HCT116 (cell line): Measurements from ENCODE around the gene UPP1. TPM values are rescaled to one million over a fixed set of nuclear protein-coding genes. Genes with fewer than 3 reads are reported as not detected.

Source experiments
- ATAC-seq: fragments of 200-7000 bp; cut with Tn5 transposase; 2 replicates; pipeline ENCODE4 v1.9.1; 2020; ENCODE audit warnings: mild to moderate bottlenecking, moderate library complexity
- BruUV-seq: library from RNA; stranded (reverse); fragments of 400-500 nt; replicated peaks from 2 replicates; lab custom pipeline; 2021; lab: Mats Ljungman, UMichigan
- CTCF ChIA-PET: fragments of 300-600 bp; sonication (Branson Sonifier 250); formaldehyde crosslinking; loops from one replicate; lab custom pipeline; 2021; ENCODE audit warnings: antibody characterized with exemption; lab: Charles Lee
- POLR2A ChIA-PET: fragments of 300-600, 350-600 bp; sonication (Branson Sonifier 250); formaldehyde crosslinking; loops from one replicate; lab custom pipeline; 2021; ENCODE audit warnings: antibody characterized with exemption; lab: Charles Lee
- RAD21 ChIA-PET, 2 experiments: fragments of 300-600 bp; sonication (Branson Sonifier 250); formaldehyde crosslinking; loops; one replicate each; lab custom pipeline; 2023; ENCODE audit warnings: low total read pairs in 2 of 2; ENCODE audit not compliant: uncharacterized antibody in 2 of 2, unreplicated experiment in 2 of 2, low non-redundant PET in 1 of 2; lab: Charles Lee
- DNase-seq: peaks from one replicate; pipeline ENCODE4 v3.0.0-alpha.2; 2010; ENCODE audit warnings: low read depth, low spot score
- H2AFZ ChIP-seq: fragments of 200-600 bp; shearing (Covaris generic), sonication (generic); 2 replicates; pipeline ENCODE4 v1.6.1; 2017; ENCODE audit warnings: low read depth, mixed run types, mixed read lengths, antibody characterized with exemption, low read length; ENCODE audit not compliant: poor library complexity, severe bottlenecking
- H3K27ac ChIP-seq: 2 replicates; pipeline ENCODE4 v1.5.1; 2012; ENCODE audit warnings: low read depth, low read length
- H3K27me3 ChIP-seq: fragments of 200-600 bp; sonication (generic); 2 replicates; pipeline ENCODE4 v1.6.1; 2016; ENCODE audit warnings: mixed run types, low read length, mixed read lengths; ENCODE audit not compliant: insufficient read depth
- H3K36me3 ChIP-seq, 2 experiments: fragments of 200-500 bp in 1 of 2; fragments of 200-600 bp in 1 of 2; sonication (Bioruptor generic) in 1 of 2; sonication (generic) in 1 of 2; 2 replicates each; pipeline versions ENCODE4 v1.5.1 to v1.6.1; 2014 to 2016; ENCODE audit warnings: low read length in 2 of 2, inconsistent platforms in 1 of 2, mixed read lengths in 1 of 2, mixed run types in 1 of 2; ENCODE audit not compliant: insufficient read depth in 2 of 2, control insufficient read depth in 1 of 2
- H3K4me1 ChIP-seq, 2 experiments: fragments of 200-600 bp in 1 of 2; sonication (generic) in 1 of 2; 2 replicates each; pipeline versions ENCODE4 v1.5.1 to v1.6.1; 2012 to 2017; ENCODE audit warnings: low read length in 2 of 2, inconsistent platforms in 1 of 2, mild to moderate bottlenecking in 1 of 2, mixed read lengths in 1 of 2, mixed run types in 1 of 2, moderate library complexity in 1 of 2; ENCODE audit not compliant: insufficient read depth in 2 of 2, control insufficient read depth in 1 of 2
- H3K4me2 ChIP-seq: fragments of 200-600 bp; sonication (generic); 2 replicates; pipeline ENCODE4 v1.6.1; 2017; ENCODE audit warnings: mixed run types, low read length, mixed read lengths
- H3K4me3 ChIP-seq, 2 experiments: fragments of 200-600 bp in 1 of 2; sonication (generic) in 1 of 2; replicated peaks in 1 of 2; 2 replicates each; pipeline ENCODE4 v1.5.1; 2011 to 2016; ENCODE audit warnings: low read length in 2 of 2, control low read depth in 1 of 2, low read depth in 1 of 2, mild to moderate bottlenecking in 1 of 2, mixed read lengths in 1 of 2, mixed run types in 1 of 2
- H3K79me2 ChIP-seq: fragments of 200-600 bp; sonication (generic); 2 replicates; pipeline ENCODE4 v1.6.1; 2017; ENCODE audit warnings: mild to moderate bottlenecking, mixed run types, low read length, moderate library complexity, mixed read lengths; ENCODE audit not compliant: insufficient read depth
- H3K9ac ChIP-seq: fragments of 200-600 bp; sonication (generic); 2 replicates; pipeline ENCODE4 v1.6.1; 2016; ENCODE audit warnings: low read length, mixed read lengths
- H3K9me2 ChIP-seq: fragments of 200-600 bp; sonication (generic), shearing (Covaris generic); 2 replicates; pipeline ENCODE4 v1.6.1; 2017; ENCODE audit warnings: mixed run types, mild to moderate bottlenecking, moderate library complexity; ENCODE audit not compliant: insufficient read depth
- H3K9me3 ChIP-seq, 2 experiments: fragments of 200-500 bp in 1 of 2; fragments of 200-600 bp in 1 of 2; sonication (Bioruptor generic) in 1 of 2; sonication (generic) in 1 of 2; 2 replicates each; pipeline ENCODE4 v1.6.1; 2014 to 2017; ENCODE audit warnings: low read length in 2 of 2, mixed read lengths in 2 of 2, inconsistent platforms in 1 of 2, low read depth in 1 of 2, mild to moderate bottlenecking in 1 of 2, mixed run types in 1 of 2, moderate library complexity in 1 of 2; ENCODE audit not compliant: control insufficient read depth in 1 of 2, insufficient read depth in 1 of 2
- H4K20me1 ChIP-seq: fragments of 200-600 bp; sonication (generic), shearing (Covaris generic); 2 replicates; pipeline ENCODE4 v1.6.1; 2017; ENCODE audit warnings: mixed run types, mild to moderate bottlenecking, moderate library complexity; ENCODE audit not compliant: insufficient read depth
- CEBPB ChIP-seq: IDR thresholded peaks from 2 replicates; pipeline ENCODE4 v1.6.1; 2012; ENCODE audit warnings: low read depth
- EGR1 ChIP-seq: IDR thresholded peaks from 2 replicates; pipeline ENCODE4 v1.6.1; 2012; ENCODE audit warnings: low read depth
- ELF1 ChIP-seq: IDR thresholded peaks from 2 replicates; pipeline ENCODE4 v1.6.1; 2012; ENCODE audit warnings: low read depth, borderline replicate concordance
- EZH2 ChIP-seq: fragments of 200-600 bp; sonication (generic); IDR thresholded peaks from 2 replicates; pipeline ENCODE4 v1.6.1; 2017; ENCODE audit warnings: antibody characterized with exemption, mixed run types
- EZH2phosphoT487 ChIP-seq: fragments of 200-600 bp; IDR thresholded peaks from 2 replicates; pipeline ENCODE4 v1.6.1; 2018; ENCODE audit warnings: antibody characterized with exemption, borderline replicate concordance
- FOSL1 ChIP-seq: IDR thresholded peaks from 2 replicates; pipeline ENCODE4 v1.6.1; 2012; ENCODE audit warnings: low read depth
- JUND ChIP-seq: IDR thresholded peaks from 2 replicates; pipeline ENCODE4 v1.6.1; 2012
- POLR2AphosphoS5 ChIP-seq: IDR thresholded peaks from 2 replicates; pipeline ENCODE4 v1.6.1; 2011; ENCODE audit warnings: mild to moderate bottlenecking, low read depth, low read length, moderate library complexity
- RAD21 ChIP-seq: IDR thresholded peaks from 2 replicates; pipeline ENCODE4 v1.6.1; 2012; ENCODE audit warnings: low read depth, mild to moderate bottlenecking
- SIN3A ChIP-seq: IDR thresholded peaks from 2 replicates; pipeline ENCODE4 v1.6.1; 2012; ENCODE audit warnings: low read depth
- SP1 ChIP-seq: IDR thresholded peaks from 2 replicates; pipeline ENCODE4 v1.6.1; 2012; ENCODE audit warnings: low read depth
- YY1 ChIP-seq: IDR thresholded peaks from 2 replicates; pipeline ENCODE4 v1.6.1; 2011; ENCODE audit warnings: low read length, low read depth, moderate library complexity, mild to moderate bottlenecking; ENCODE audit not compliant: insufficient replicate concordance; ENCODE audit errors: extremely low read depth
- ZBTB33 ChIP-seq: IDR thresholded peaks from 2 replicates; pipeline ENCODE4 v1.6.1; 2011; ENCODE audit warnings: mild to moderate bottlenecking, low read length, moderate library complexity; ENCODE audit not compliant: insufficient replicate concordance; ENCODE audit errors: extremely low read depth
- ZFX ChIP-seq: fragments of 450-650 bp; IDR thresholded peaks from 2 replicates; pipeline ENCODE4 v1.6.1; 2017
- intact Hi-C: fragments of 100-400 bp; cut with micrococcal nuclease; formaldehyde crosslinking; loops from 2 replicates; pipeline ENCODE4 v1.10.0; 2022
- total RNA-seq: library from RNA; stranded (reverse); gene quantifications from one replicate; pipeline ENCODE4 v1.2.1, GENCODE V29; 2021; ENCODE audit not compliant: unreplicated experiment
- TF ChIP-seq, protein P1 (sequence below), 3 experiments: fragments of 200-600 bp in 1 of 3; sonication (generic) in 1 of 3; IDR thresholded peaks in 2 of 3; conservative IDR thresholded peaks in 1 of 3; 2 replicates each; pipeline ENCODE4 v1.5.1; 2012 to 2017; ENCODE audit warnings: low read depth in 2 of 3, low read length in 2 of 3, antibody characterized with exemption in 1 of 3, borderline replicate concordance in 1 of 3, control low read depth in 1 of 3, mild to moderate bottlenecking in 1 of 3, mixed read lengths in 1 of 3, mixed run types in 1 of 3, moderate library complexity in 1 of 3; ENCODE audit not compliant: insufficient read depth in 1 of 3
- TF ChIP-seq, protein P2 (sequence below): IDR thresholded peaks from 2 replicates; pipeline ENCODE4 v1.6.1; 2012
- TF ChIP-seq, protein P3 (sequence below): IDR thresholded peaks from 2 replicates; pipeline ENCODE4 v1.6.1; 2012; ENCODE audit warnings: low read depth

Gene UPP1
- total RNA-seq, 1 experiment from 2014 or later, result 42.7 TPM

DNA sequence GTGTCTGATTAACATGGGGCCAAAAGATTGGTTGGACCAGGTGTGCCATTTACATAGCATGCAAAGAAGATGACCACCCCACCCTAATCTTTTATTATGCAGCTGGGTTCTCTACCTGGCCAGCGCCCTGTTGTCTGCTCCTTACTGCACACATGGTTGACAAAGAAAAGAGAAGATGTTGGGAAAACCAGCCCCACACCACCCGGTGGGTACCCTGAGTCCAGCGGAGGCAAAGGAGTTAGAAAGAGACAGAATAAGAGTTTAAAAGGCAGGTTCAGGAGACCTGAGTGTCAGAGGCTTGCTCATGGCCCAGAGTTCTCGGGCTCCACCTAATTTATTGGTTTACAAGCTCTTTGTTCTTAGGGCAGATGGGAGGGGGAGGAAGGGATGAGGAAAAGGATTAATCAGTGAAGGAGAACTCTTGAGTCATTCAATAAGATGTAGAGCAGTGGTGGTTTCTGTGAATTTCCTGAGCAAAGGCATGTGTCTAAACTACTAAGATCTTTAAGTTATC is 58.1 kb downstream of the UPP1 start:
- ChIA-PET RAD21 (no interaction called here), CTCF (no interaction called here), POLR2A (no interaction called here)
- H4K20me1 ChIP-seq, result no peaks in the 10 kb centered on the region
- ATAC-seq (no peak), DNase-seq (no peak)
- H3K4me3 ChIP-seq, result no peak overlapping the region
- no peak for TF ChIP-seq ELF1
- TF ChIP-seq EGR1, result no peak
- no peak for TF ChIP-seq JUND
- TF ChIP-seq SIN3A, result no peak
- no peak for TF ChIP-seq POLR2AphosphoS5
- TF ChIP-seq ZFX, result no peak
- no peak for TF ChIP-seq RAD21
- TF ChIP-seq SP1, result no peak
- no peak for TF ChIP-seq FOSL1
- TF ChIP-seq EZH2phosphoT487, result no peak
- no peak for TF ChIP-seq CEBPB
- TF ChIP-seq, protein P1, sequence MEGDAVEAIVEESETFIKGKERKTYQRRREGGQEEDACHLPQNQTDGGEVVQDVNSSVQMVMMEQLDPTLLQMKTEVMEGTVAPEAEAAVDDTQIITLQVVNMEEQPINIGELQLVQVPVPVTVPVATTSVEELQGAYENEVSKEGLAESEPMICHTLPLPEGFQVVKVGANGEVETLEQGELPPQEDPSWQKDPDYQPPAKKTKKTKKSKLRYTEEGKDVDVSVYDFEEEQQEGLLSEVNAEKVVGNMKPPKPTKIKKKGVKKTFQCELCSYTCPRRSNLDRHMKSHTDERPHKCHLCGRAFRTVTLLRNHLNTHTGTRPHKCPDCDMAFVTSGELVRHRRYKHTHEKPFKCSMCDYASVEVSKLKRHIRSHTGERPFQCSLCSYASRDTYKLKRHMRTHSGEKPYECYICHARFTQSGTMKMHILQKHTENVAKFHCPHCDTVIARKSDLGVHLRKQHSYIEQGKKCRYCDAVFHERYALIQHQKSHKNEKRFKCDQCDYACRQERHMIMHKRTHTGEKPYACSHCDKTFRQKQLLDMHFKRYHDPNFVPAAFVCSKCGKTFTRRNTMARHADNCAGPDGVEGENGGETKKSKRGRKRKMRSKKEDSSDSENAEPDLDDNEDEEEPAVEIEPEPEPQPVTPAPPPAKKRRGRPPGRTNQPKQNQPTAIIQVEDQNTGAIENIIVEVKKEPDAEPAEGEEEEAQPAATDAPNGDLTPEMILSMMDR (IDR thresholded peaks at IDR 0.05 in 2 of 3, conservative IDR thresholded peaks at IDR 0.05 in 1 of 3; ENCODE audit: borderline replicate concordance in 1 of 3, insufficient read depth in 1 of 3, low read depth in 2 of 3, low read length in 2 of 3), result no peak
- no peak for TF ChIP-seq EZH2
- TF ChIP-seq, protein P2, sequence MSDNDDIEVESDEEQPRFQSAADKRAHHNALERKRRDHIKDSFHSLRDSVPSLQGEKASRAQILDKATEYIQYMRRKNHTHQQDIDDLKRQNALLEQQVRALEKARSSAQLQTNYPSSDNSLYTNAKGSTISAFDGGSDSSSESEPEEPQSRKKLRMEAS, result no peak
- TF ChIP-seq, protein P3, sequence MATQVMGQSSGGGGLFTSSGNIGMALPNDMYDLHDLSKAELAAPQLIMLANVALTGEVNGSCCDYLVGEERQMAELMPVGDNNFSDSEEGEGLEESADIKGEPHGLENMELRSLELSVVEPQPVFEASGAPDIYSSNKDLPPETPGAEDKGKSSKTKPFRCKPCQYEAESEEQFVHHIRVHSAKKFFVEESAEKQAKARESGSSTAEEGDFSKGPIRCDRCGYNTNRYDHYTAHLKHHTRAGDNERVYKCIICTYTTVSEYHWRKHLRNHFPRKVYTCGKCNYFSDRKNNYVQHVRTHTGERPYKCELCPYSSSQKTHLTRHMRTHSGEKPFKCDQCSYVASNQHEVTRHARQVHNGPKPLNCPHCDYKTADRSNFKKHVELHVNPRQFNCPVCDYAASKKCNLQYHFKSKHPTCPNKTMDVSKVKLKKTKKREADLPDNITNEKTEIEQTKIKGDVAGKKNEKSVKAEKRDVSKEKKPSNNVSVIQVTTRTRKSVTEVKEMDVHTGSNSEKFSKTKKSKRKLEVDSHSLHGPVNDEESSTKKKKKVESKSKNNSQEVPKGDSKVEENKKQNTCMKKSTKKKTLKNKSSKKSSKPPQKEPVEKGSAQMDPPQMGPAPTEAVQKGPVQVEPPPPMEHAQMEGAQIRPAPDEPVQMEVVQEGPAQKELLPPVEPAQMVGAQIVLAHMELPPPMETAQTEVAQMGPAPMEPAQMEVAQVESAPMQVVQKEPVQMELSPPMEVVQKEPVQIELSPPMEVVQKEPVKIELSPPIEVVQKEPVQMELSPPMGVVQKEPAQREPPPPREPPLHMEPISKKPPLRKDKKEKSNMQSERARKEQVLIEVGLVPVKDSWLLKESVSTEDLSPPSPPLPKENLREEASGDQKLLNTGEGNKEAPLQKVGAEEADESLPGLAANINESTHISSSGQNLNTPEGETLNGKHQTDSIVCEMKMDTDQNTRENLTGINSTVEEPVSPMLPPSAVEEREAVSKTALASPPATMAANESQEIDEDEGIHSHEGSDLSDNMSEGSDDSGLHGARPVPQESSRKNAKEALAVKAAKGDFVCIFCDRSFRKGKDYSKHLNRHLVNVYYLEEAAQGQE, result no peak
- TF ChIP-seq ZBTB33, result no peak
- no peak for TF ChIP-seq YY1
- no TSS peak for BruUV-seq
- H3K4me1 ChIP-seq, result no peaks in the 10 kb centered on the region
- no peaks in the 10 kb centered on the region for H3K9me2 ChIP-seq
- no peak overlapping the region for H3K27ac ChIP-seq
- H3K9ac ChIP-seq, result no peak overlapping the region
- no peaks in the 10 kb centered on the region for H3K79me2 ChIP-seq
- no peaks in the 10 kb centered on the region for H3K36me3 ChIP-seq
- H2AFZ ChIP-seq, result no peak overlapping the region
- H3K9me3 ChIP-seq, result no peaks in the 10 kb centered on the region
- no peak overlapping the region for H3K4me2 ChIP-seq
- intact Hi-C loops, result no loop called here
- peaks cover 12% of the 10 kb centered on the region for H3K27me3 ChIP-seq
